GM21360 (cell line): ENCODE measurements around the gene TMBIM4.

Experiments used
- ATAC-seq: cut with Tn5 transposase; IDR thresholded peaks from one replicate; pipeline ENCODE4 v1.9.1; 2021; ENCODE audit warnings: mild to moderate bottlenecking, moderate library complexity; ENCODE audit not compliant: unreplicated experiment

The TMBIM4 gene

GRCh38 chr12:66142826-66143225 lies 27.0 kb downstream of the TMBIM4 start:
- ATAC-seq, result no peak

GRCh38 chr12:66141299-66141698 lies 28.5 kb downstream of the TMBIM4 start:
- no peak for ATAC-seq

- ATAC-seq, result no peak
These were observed 29.1 kb downstream of the TMBIM4 start for GRCh38 chr12:66140731-66141130.

- no peak for ATAC-seq
These were observed 30.5 kb downstream of the TMBIM4 start for GRCh38 chr12:66139328-66139727.

GRCh38 chr12:66137937-66138336 lies 31.9 kb downstream of the TMBIM4 start:
- ATAC-seq, result no peak

- ATAC-seq, result no peak
These were observed 37.4 kb downstream of the TMBIM4 start for GRCh38 chr12:66132408-66132807.

GRCh38 chr12:66131067-66131688 lies 38.6 kb downstream of the TMBIM4 start:
- peak; percentile 5 for ATAC-seq

GRCh38 chr12:66130267-66131066 lies 39.3 kb downstream of the TMBIM4 start, which contains the start of gene LLPH:
Gene LLPH (minus strand): TSS chr12:66130750. CDS start chr12:66129106, 1,644 bp downstream.
- peak; percentile 93 for ATAC-seq

GRCh38 chr12:66129934-66130266 lies 39.9 kb downstream of the TMBIM4 start:
- no peak for ATAC-seq

GRCh38 chr12:66127650-66128049 lies 42.1 kb downstream of the TMBIM4 start:
- ATAC-seq, result no peak

- no peak for ATAC-seq
These were observed 49.3 kb downstream of the TMBIM4 start for GRCh38 chr12:66120477-66120876.

- no peak for ATAC-seq
These were observed 49.9 kb downstream of the TMBIM4 start for GRCh38 chr12:66119870-66120241.

- no peak for ATAC-seq
These were observed 50.4 kb downstream of the TMBIM4 start for GRCh38 chr12:66119229-66119869.

- ATAC-seq, result no peak
These were observed 51.4 kb downstream of the TMBIM4 start for GRCh38 chr12:66118240-66118891.

GRCh38 chr12:66117242-66117641 lies 52.6 kb downstream of the TMBIM4 start:
- no peak for ATAC-seq

- ATAC-seq, result no peak
These were observed 54.7 kb downstream of the TMBIM4 start for GRCh38 chr12:66115071-66115600.

GRCh38 chr12:66113471-66113870 lies 56.3 kb downstream of the TMBIM4 start:
- no peak for ATAC-seq

- no peak for ATAC-seq
These were observed 58.2 kb downstream of the TMBIM4 start for GRCh38 chr12:66111605-66112004.

GRCh38 chr12:66109056-66109455 lies 60.7 kb downstream of the TMBIM4 start:
- ATAC-seq, result no peak

- ATAC-seq, result no peak
These were observed 61.4 kb downstream of the TMBIM4 start for GRCh38 chr12:66108386-66108785.

- ATAC-seq, result peak; percentile 89
These were observed 62.3 kb downstream of the TMBIM4 start for GRCh38 chr12:66107451-66107915.
